Adrenal gland (tissue), 12 donors: ENCODE results near the gene KIAA1755. TPM values are rescaled to one million over a fixed set of nuclear protein-coding genes. Genes with fewer than 3 reads are reported as not detected.

Experiments
- DNase-seq, 7 donors: peaks; one replicate each; pipeline ENCODE4 v3.0.0-alpha.2; 2019 to 2020
- H3K27ac ChIP-seq, 5 donors: fragments of 200-600 bp; sonication (generic) in 4 of 5; 1 replicate in 3 of 5; 2 replicates in 2 of 5; pipeline versions ENCODE4 v1.5.1 to v1.8.0; 2016 to 2020; ENCODE audit warnings: mild to moderate bottlenecking in 1 of 5
- H3K27me3 ChIP-seq: fragments of 200-600 bp; 2 replicates; pipeline ENCODE4 v1.8.0; 2021
- H3K36me3 ChIP-seq, 2 donors: fragments of 200-600 bp; replicated peaks in 1 of 2; 1 replicate in 1 of 2; 2 replicates in 1 of 2; pipeline versions ENCODE4 v1.5.1 to v1.8.0; 2018 to 2022
- H3K4me1 ChIP-seq, 2 donors: fragments of 200-600 bp; replicated peaks in 1 of 2; 1 replicate in 1 of 2; 2 replicates in 1 of 2; pipeline versions ENCODE4 v1.5.1 to v1.8.0; 2018 to 2021
- H3K4me3 ChIP-seq, 4 donors: fragments of 200-600 bp; sonication (generic) in 3 of 4; one replicate each; pipeline ENCODE4 v1.5.1; 2016 to 2018
- H3K9me3 ChIP-seq, 3 donors: fragments of 200-600 bp; sonication (generic) in 1 of 3; replicated peaks in 1 of 3; 1 replicate in 2 of 3; 2 replicates in 1 of 3; pipeline versions ENCODE4 v1.5.1 to v1.8.0; 2016 to 2021
- CTCF ChIP-seq, 6 experiments: fragments of 450-650 bp in 4 of 6; fragments of 200-600 bp in 2 of 6; sonication (generic) in 1 of 6; IDR thresholded peaks; 1 replicate in 5 of 6; 2 replicates in 1 of 6; pipeline versions ENCODE4 v1.5.1 to v1.8.0; 2016 to 2021; ENCODE audit warnings: antibody characterized with exemption in 6 of 6, mild to moderate bottlenecking in 2 of 6, moderate library complexity in 1 of 6
- POLR2A ChIP-seq, 2 donors: fragments of 450-650 bp; IDR thresholded peaks; one replicate each; pipeline ENCODE4 v1.6.1; 2017; ENCODE audit warnings: antibody characterized with exemption in 2 of 2, mild to moderate bottlenecking in 2 of 2, moderate library complexity in 1 of 2
- WGBS, 4 donors: extraction: QIAGEN DNeasy Blood & Tissue Kit in 2 of 4; methylation state at CpG; one replicate each; pipeline versions ENCODE4 v1.1.5 to v1.1.7; 2013 to 2017; 5-methylcytosine and 5-hydroxymethylcytosine counted together
- intact Hi-C, 2 donors: fragments of 100-400 bp; cut with DNase I; formaldehyde crosslinking; loops; one replicate each; pipeline versions ENCODE4 v1.14.1 to v1.15.0; 2022 to 2023
- polyA plus RNA-seq, 3 donors: library from polyadenylated mRNA; stranded (reverse); fragments of 200-250 nt in 2 of 3; fragments of 350-450 nt in 1 of 3; fragmentation: Illumina TruSeq in 1 of 3; extraction: RNeasy Lipid Tissue Mini Kit (QIAGEN cat#74804) in 1 of 3; gene quantifications; one replicate each; pipeline ENCODE4 v1.2.3, GENCODE V29; 2013 to 2014
- total RNA-seq, 9 donors: library from RNA; depleted of rRNA in 4 of 9; stranded (reverse); fragments of >200 nt in 4 of 9; fragments of 120-200 nt in 1 of 9; fragmentation: NEBNext Ultra II Directional in 1 of 9; extraction: Animal tissue kit (Norgen Biotek cat#: 25700) in 1 of 9; gene quantifications; one replicate each; pipeline versions ENCODE4 v1.1.0 to v1.2.4, GENCODE V29; 2013 to 2023
- donor health status: healthy with polysubstance abuse.
- donor health status: Bipolar disorder and iron deficiency.
- donor health status: DM: yes; HTN: yes; CAD: no.
- donor health status: DM: no; HTN: no; CAD: no.
- donor health status: DM: no; HTN: no; CAD: no.
- donor health status: DM: yes; HTN: yes; CAD: no.

Gene KIAA1755
- total and polyA plus RNA-seq, 12 donors = 0.42 to 8.0 (median 2.0) TPM

- intact Hi-C loops = no loop called here
- H3K36me3 ChIP-seq = no peaks in the 10 kb centered on the region
- no peak for DNase-seq
- peaks cover 0 to 12% (median 8%) of the 10 kb centered on the region in 3 donors for H3K9me3 ChIP-seq
- H3K4me1 ChIP-seq = no peaks in the 10 kb centered on the region
- no peaks in the 10 kb centered on the region for H3K27me3 ChIP-seq
- H3K27ac ChIP-seq = peak overlapping the region in 2 of 5 donors; percentile 44 to 49
- TF ChIP-seq CTCF (IDR thresholded peaks at IDR 0.05) (no peak), POLR2A (IDR thresholded peaks at IDR 0.05) (no peak)
- WGBS, 4 donors = 64 to 75% (median 69%) methylated on average over 13 to 14 of the region's 14 CpGs
- H3K4me3 ChIP-seq = no peak overlapping the region
Measured at GRCh38 chr20:38246357-38247165, 14.0 kb downstream of the KIAA1755 start.

GRCh38 chr20:38245753-38246152 is 14.8 kb downstream of the KIAA1755 start:
- H3K27me3 ChIP-seq = no peaks in the 10 kb centered on the region
- intact Hi-C loops = no loop called here
- WGBS, 4 donors = 72 to 84% (median 80%) methylated on average over 9 of the region's 9 CpGs

GRCh38 chr20:38243709-38244020 is 16.9 kb downstream of the KIAA1755 start:
- H3K27me3 ChIP-seq = no peaks in the 10 kb centered on the region
- H3K36me3 ChIP-seq = no peaks in the 10 kb centered on the region
- WGBS, 4 donors = 69 to 83% (median 75%) methylated on average over 2 of the region's 2 CpGs
- H3K4me1 ChIP-seq = no peaks in the 10 kb centered on the region
- intact Hi-C loops = no loop called here
- no peak for DNase-seq
- H3K27ac ChIP-seq = no peak overlapping the region
- no peak overlapping the region for H3K4me3 ChIP-seq
- TF ChIP-seq POLR2A (IDR thresholded peaks at IDR 0.05) (no peak), CTCF (IDR thresholded peaks at IDR 0.05) (no peak)
- H3K9me3 ChIP-seq = peaks cover 0 to 12% (median 8%) of the 10 kb centered on the region in 3 donors

More at GRCh38 chr20:38245753-38246152, 14.8 kb downstream of the KIAA1755 start:
- DNase-seq = peak in 5 of 7 donors; percentile 13 to 65 (median 32)
- TF ChIP-seq CTCF (IDR thresholded peaks at IDR 0.05) = no peak
- no peak for TF ChIP-seq POLR2A (IDR thresholded peaks at IDR 0.05)
- H3K27ac ChIP-seq = peak overlapping the region in 3 of 5 donors; percentile 17 to 73 (median 71)
- peaks cover 0 to 12% (median 8%) of the 10 kb centered on the region in 3 donors for H3K9me3 ChIP-seq
- H3K4me3 ChIP-seq = no peak overlapping the region
- no peaks in the 10 kb centered on the region for H3K36me3 ChIP-seq
- no peaks in the 10 kb centered on the region for H3K4me1 ChIP-seq

- DNase-seq = no peak
- TF ChIP-seq CTCF (IDR thresholded peaks at IDR 0.05) = peak in 2 of 6 experiments; percentile 8 to 12
- TF ChIP-seq POLR2A (IDR thresholded peaks at IDR 0.05) = no peak
- H3K9me3 ChIP-seq = peaks cover 0 to 12% (median 8%) of the 10 kb centered on the region in 3 donors
- WGBS, 4 donors = 47 to 56% (median 51%) methylated on average over 5 of the region's 5 CpGs
- no peaks in the 10 kb centered on the region for H3K36me3 ChIP-seq
- no peak overlapping the region for H3K27ac ChIP-seq
- no peaks in the 10 kb centered on the region for H3K27me3 ChIP-seq
- intact Hi-C loops = no loop called here
- H3K4me3 ChIP-seq = no peak overlapping the region
- no peaks in the 10 kb centered on the region for H3K4me1 ChIP-seq
Measured at GRCh38 chr20:38242848-38243708, 17.5 kb downstream of the KIAA1755 start.
